ENCODE results near the gene DGKH.

DGKH gene
- 24.2 to 53.9 reads per million in 2 experiments for total RNA-seq

DNA sequence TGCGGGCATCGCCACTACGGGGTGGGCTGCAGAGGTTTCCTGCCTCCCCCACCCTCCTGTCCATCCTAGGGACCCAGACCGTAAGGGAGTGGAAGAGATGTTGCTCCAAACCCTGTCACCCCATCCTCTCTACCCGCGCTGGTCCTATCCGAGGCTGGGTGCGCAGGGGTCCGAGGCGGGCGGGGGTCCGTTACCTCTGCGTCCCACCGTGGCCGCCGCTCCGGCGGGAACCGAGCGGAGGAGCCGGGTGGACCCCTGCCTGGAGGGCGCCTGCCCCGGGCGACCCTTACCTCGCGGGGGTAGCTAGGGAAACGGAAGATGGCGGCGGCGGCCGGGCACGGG is at the start of gene DGKH:
TSS of gene DGKH (plus strand) at position 307 of the 342 bp plus-strand sequence. CDS start 126 bp downstream, outside the sequence.
- no peak for DNase-seq (ENCODE audit: low read depth)

DNA sequence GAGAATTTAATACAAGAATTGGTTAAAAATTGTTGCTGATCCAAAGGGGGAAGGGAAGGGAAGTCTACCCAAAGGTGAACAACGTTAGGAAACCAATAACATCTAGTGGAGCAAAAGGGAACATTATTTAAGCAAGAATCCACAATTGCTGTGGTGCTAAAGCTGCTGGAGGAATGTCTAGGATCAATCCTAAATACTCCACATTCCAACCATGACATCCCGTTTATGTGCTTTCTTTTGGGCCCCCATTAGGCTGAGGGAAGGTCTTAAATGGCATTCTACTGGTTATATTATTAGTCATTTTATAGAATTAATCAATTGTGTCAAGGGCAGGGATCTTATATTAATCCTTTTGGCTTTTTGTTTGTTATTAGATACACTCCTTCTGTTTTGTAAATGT is 47.6 kb upstream of the DGKH start:
- no peak for DNase-seq (ENCODE audit: low read depth)

DNA sequence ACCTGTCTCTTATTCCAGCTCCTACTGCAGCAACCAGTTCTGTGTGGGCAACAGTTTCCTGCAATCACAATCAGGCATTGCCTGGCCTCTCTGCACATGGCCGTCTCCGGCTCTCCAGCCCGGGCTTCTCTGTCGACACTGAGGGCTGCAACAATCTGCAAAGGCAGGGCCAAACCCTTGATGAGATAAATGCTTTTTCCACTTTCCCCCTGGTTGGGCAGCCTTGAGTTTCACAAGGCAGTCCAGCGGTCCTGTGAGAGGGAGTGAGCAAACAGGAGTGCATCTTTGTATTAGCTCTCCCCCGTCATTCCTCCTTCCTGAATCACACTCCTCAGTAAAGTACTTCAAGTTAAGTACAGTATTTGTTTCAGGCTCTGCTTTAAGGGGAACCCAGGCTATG is 46.9 kb upstream of the DGKH start:
- DNase-seq (ENCODE audit: low read depth) = no peak

DNA sequence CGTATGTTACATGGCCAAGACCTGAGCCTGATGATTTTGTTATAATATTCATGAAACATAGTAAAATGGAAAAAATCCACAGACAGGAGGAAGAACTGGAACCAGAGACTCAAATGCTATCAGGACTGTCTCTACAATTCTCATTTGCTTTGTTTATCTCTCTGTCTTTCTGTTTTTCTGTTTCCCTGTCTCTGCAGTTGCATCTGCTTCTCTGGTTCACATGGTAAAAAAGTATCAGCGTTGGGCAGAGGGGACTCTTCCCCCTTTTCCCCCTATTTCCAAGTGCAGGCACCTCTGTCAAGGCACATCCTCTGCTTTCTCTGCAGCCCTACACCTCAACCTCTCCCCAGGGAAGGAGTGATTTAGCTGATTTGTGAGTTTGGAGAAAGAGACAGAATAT is 46.4 kb upstream of the DGKH start:
- no peak for DNase-seq (ENCODE audit: low read depth)

DNA sequence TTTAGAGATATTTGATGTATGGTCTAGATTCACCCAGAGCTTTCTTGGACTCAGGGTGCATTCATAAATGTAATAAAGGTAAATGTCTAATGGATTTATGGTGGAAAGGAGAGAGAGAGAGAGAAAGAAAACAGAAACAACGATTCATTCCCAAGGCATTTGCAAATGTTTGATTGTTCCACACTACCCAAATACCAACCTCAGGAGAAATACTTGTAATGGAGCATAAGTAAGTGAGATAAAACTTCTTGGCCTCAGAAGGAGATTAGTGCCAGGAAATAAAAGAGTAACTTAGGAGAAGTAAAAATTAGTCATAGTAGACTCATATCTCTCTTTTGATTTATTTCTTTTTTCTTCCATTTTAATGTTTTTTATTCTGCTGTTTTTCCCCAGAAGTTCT is 40.6 kb upstream of the DGKH start:
- DNase-seq (ENCODE audit: low read depth) = no peak

DNA sequence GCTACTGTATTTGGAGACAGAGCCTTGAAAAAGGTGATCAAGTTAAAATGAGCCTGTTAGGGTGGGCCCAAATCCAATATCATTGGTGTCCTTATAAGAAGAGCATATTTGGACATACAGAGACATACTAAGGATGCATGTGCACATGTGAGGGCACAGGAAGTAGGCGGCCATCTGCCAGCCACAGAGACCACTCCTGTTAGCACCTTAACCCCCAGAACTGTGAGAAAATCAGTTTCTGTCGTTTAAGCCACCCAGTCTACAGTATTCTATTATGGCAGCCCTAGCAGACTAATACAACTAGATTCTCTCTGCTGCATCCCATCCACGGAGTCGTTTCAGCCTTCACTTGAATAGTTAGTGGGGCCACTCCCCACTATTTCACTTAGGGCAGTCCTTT is 39.4 kb upstream of the DGKH start:
- no peak for DNase-seq (ENCODE audit: low read depth)

GRCh38 chr13:42011601-42012350 is 36.7 kb upstream of the DGKH start:
- DNase-seq (ENCODE audit: low read depth) = no peak

GRCh38 chr13:42014119-42014518 is 34.3 kb upstream of the DGKH start:
- DNase-seq (ENCODE audit: low read depth) = no peak

DNA sequence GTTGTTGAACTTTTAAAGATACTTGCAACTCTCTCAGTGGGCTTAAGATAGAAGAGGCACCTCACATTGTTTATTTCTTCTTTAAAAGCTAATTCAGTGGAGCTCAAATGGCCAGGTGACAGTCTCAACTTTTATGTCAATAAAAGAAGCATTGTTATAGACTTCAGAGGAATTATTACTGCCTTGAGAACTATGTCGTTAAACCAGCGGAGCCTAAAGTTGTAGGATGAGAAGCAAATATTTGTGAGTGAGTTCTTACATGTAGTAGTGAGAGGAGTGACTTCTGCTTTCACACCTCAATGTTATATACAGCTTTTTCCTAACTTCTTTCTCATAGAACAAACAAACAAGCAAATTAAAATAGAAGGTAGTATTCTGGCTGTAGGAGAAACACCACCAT is 31.2 kb upstream of the DGKH start:
- DNase-seq (ENCODE audit: low read depth) = no peak

DNA sequence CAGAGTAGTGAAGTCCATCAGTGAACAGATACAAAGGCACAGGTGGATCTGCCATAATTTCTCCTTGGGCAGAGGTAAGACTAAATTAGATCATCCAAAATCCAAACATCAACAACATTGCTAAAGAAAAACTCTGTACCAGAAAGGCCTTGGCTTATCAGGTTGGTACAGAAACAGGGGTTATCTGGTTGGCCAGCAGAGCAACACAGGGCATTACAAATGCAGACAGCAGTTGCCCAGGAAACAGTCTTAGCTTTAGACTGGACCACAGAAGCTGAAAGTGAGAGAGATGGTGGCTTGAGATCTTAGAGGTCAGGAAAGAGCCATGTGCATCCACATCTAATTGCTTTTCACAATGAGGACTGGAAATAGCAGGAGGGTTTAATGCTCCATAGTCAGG is 26.6 kb upstream of the DGKH start:
- DNase-seq (ENCODE audit: low read depth) = no peak

DNA sequence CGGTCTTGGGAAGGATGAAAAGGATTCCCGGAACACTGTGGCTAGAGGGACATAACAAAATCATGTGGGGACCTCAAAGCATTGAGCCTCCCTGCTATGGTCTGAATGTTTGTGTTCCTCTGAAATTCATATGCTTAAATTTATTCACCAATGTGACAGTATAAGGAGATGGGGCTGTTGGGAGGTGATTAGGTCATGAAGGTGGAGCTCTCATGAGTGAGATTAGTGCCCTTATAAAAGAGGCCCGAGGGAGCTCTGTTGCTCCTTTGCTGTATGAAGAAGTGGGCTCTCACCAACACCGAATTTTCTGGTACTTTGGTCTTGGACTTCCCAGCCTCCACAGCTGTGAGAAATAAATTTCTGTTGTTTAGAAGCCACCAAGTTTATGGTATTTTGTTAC is 26.1 kb upstream of the DGKH start:
- DNase-seq (ENCODE audit: low read depth) = no peak

GRCh38 chr13:42022796-42023493 is 25.5 kb upstream of the DGKH start:
- DNase-seq (ENCODE audit: low read depth) = no peak

DNA sequence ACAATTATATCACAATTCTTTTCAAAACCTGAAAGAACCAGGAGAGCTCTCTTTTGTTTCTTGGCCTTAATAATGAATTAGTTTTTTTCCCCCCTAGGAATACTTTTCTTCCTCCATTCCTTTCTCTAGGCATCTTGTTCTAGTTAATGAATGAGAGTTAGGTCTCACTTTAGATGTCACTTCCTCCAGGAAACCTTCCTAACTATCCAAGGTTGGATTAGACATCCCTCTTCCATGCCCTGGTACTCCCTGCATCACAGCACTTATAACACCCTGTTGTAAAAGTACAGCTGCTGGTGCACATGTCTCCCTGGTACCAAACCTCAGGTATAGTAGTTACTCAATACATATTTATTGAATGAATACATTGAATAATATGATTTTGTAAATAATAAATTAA is 21.2 kb upstream of the DGKH start:
- DNase-seq (ENCODE audit: low read depth) = no peak

DNA sequence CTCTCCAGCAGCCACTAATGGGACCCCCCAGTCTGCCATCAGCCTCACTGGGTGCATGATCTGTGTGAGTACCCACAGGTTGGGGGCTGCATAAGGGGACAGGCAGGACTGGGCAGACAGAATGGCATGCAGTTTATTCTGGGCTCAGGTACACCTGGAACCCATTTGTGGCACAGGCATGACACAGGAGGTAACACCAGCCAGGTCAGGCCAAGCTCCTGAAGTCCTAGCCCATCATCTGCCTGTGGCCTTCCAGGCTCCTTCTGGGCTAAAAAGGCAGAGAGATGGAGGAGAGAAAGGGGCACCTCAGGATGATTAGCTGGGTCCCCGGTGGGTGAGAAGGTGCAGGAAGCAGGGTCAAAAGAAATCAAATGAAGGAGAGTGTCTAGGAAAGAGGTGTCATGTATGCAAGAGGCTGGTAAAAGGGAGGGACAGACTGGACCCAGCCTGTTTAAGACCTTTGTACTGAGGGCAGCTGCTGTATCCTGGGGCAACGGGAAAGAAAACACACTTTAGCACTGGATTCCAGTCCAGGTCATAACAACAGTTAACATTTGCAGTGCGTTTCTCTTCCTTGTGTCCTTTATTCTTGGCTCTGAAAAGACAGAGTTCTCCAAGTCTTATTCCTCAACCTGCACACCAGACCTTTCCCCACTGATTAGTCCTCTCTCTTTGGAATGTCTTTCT is 20.2 kb upstream of the DGKH start:
- no peak for DNase-seq (ENCODE audit: low read depth)

DNA sequence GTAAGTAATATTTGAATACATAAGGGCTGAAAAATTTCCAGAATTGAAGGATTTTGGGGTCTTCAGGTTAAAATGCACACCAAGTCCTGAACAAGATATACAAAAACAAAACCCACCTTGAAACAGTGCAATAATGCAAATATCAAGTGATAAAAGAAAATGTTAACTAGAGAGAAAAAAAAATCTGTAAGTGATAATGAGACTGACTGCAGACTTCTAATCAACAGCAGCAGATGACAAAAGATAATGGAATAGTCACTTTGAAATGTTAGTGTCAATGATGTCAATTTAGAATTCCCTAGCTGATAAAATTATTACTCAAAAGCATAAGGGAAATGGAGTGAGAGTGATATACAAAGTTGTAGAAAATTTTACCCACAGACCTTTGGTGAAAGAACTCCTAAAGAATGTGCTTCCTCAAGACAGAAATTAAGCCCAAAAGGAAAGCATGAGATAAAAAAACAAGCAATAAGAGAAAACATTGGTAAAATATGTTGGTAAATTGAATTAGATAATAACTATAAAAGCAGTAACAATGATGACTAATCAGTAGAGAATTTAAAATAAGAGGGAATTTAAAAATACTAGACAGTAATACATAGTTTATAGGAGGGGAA is 12.4 kb upstream of the DGKH start:
- DNase-seq (ENCODE audit: low read depth) = no peak

DNA sequence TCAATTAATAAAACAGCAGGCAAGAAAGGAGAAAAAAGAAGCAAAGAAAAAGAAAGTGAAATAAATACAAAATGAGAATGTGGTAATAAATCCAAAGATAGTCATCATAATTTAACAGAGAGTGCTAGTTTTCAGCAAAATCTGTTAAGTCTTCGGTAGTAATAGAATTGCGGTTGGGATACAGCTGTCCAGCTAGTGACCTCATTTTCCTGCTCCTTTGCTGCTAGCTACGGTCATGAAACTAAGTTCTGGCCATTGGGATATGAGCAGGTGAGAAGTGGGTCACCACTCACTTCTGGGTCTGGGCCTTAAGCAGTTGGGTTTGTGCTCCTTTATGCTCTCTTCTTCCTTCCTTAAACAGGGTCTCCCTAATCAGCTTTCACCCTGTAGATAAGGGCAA is 11.7 kb upstream of the DGKH start:
- DNase-seq (ENCODE audit: low read depth) = no peak

DNA sequence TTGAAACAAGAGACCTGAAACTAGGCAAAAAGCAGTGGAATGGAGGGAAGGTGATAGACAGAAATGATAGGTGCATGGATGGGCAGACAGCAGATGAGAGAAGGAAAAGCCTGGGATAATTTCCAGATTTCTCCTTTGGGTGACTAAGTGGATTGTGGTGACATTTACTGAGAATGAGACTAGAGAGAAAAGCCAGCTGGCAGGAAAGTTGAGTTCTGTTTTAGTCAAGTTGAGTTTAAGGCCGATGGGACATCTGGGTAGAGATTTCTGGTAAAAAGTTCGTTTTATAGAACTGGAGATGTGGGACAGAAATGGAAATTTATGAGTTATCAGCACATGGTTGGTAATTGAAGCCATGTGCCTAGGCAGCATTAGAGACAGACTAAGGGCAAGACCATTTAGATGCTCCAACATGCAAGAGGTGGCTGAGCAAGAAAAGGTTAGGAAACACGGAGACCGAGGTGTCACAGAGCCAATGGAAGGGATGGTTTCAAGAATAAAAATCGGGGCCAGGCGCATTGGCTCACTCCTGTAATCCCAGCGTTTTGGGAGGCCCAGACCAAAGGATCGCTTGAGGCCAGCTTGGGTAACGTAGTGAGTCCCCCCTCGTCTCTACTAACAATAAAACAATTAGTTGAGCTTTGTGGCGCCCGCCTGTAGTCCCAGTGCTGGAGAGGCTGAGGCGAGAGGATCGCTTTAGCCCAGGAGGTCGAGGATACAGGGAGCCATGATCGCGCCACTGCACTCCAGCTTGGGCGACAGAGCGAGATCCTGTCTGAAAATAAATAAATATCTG is 9.6 kb upstream of the DGKH start:
- DNase-seq (ENCODE audit: low read depth) = no peak

DNA sequence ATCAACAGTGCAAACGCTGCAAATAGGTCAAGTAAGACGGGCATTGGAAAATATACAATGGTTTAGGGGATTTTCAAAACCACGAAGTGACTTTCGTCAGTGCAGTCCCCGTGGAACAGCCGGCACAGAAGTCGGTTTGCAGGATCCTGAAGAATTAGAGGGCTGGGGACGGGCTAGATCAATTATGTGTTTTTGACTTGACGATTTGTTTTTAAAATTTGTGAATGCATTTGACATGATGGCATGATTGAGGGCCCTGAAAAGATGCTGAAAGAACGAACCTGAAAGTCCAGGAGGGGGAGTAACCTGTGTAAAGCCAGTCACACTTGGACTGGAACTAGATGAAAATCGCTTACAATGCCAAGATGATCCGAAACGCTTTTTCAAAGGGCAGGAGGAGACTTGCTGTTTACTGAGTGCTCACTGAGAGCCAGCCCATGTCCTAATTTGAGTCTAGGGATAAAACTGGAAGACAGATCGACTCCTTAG is 8.9 kb upstream of the DGKH start:
- DNase-seq (ENCODE audit: low read depth) = no peak

DNA sequence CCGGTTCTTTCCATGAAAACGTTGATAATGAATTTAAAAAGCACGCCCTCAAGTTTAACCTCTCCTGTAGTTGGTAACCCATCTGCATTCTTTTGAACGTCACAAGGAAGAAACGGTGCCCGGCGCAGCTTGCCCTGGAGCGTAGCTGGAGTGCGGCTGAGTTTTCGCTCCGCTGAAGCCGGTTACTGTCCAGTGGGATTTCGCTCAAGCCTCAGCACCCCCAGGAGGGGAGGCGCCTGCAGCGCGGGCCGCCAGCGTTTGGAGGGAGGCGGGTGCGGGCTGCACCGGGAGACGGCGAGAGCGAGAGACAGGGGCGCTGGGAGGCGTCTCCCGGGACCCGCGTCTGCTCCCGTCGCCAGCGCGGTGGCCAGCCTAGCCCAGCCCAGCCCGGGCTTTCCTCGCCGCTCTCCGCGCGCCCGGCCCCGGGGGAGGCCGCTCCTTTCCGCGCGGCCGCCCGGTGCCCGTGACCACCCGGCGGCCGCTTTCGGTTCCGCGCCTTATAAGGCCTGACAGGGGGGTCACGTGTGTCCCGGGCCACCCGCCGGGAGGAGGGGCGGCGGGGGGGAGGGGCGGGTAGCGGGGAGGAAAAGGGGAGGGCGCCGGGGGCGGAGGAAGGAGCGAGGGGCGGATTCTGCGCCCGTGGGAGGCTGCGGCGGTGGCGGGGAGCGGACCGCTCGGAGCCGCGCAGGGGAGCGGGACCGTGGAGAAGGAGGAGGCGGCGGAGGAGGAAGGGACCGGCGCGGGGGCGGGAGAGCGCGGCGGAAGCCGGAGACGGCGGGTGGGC is 8.3 kb upstream of the DGKH start:
- peak; percentile 85 for DNase-seq (ENCODE audit: low read depth)

- DNase-seq (ENCODE audit: low read depth) = no peak
Measured at GRCh38 chr13:42040730-42041010, 7.8 kb upstream of the DGKH start.

DNA sequence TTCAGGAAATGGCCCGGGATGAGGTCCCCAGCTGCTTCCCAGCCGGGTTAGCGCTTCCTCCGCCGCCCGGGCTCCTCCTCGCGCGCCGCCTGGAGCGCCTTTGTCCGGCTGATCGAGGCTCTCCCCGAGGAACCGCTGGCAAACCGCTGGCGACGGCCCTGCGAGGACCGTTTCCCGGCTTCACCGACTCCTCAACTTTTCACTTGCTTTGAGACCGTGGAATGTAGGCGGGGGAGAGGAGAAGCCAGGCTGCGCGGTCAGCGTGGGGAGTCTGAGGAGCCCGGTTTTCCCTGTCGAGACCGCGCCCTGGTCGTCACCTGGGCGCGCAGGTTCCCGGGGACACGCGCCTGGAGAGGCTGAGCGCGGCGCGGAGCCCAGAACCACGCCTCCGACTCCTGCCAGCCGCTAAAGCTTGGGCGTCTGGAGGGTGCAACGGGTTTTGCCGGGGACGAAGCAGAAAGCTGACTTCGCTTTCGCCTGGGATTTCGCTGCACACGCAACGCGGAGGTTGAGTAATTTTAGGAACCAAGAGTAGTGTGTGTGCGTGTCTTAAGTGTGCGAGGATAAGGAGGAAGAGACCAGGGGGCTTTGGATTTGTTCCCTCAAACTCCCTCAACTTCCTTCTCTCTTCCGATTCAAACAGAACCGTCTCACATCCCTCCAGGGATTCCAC is 7.3 kb upstream of the DGKH start:
- DNase-seq (ENCODE audit: low read depth) = no peak

All from T follicular helper cell (primary cell).